Activated CD4-positive, alpha-beta T cell treated with anti-CD3 and anti-CD28 coated beads, Interleukin-2, amount 50 U/mL, for 16 hours (primary cell): ENCODE data around the gene SNRNP200.
"Not testable (repeated sequence)": the region's sequence is repeated elsewhere in the genome, so short reads cannot be mapped to it uniquely, and the experiment has no call there.

Source experiments
- DNase-seq: peaks from one replicate; pipeline ENCODE4 v3.0.0-alpha.2; 2020

The SNRNP200 gene

GRCh38 chr2:96325041-96325883, 19.9 kb upstream of the SNRNP200 start, which contains the start of gene ITPRIPL1:
Gene ITPRIPL1, plus strand, starts transcription at chr2:96325317. Its CDS starts 523 bp downstream, at chr2:96325840.
- peak; percentile 53 for DNase-seq

GRCh38 chr2:96324721-96325040, 19.3 kb upstream of the SNRNP200 start:
- DNase-seq, result peak; percentile 54

GRCh38 chr2:96323849-96324248, 18.5 kb upstream of the SNRNP200 start:
- DNase-seq, result no peak

- peak; percentile 63 for DNase-seq
These were observed 15.6 kb upstream of the SNRNP200 start for GRCh38 chr2:96320728-96321622.

- no peak for DNase-seq
These were observed 15.0 kb upstream of the SNRNP200 start for GRCh38 chr2:96320326-96320725.

DNA sequence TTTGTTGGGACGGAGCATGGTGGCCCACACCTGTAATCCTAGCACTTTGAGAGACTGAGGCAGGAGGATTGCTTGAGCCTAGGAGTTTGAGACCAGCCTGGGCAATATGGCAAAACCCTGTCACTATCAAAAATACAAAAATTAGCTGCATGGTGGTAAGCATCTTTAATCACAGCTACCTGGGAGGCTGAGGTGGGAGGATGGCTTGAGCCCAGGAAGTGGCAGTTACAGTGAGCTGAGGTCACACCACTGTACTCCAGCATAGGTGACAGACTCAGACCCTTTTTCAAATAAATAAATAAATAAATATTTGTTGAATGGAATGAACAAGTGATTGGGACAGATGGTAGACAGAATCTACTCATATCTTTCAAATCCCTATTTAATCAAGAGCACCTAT, 14.1 kb upstream of the SNRNP200 start:
- no peak for DNase-seq

DNA sequence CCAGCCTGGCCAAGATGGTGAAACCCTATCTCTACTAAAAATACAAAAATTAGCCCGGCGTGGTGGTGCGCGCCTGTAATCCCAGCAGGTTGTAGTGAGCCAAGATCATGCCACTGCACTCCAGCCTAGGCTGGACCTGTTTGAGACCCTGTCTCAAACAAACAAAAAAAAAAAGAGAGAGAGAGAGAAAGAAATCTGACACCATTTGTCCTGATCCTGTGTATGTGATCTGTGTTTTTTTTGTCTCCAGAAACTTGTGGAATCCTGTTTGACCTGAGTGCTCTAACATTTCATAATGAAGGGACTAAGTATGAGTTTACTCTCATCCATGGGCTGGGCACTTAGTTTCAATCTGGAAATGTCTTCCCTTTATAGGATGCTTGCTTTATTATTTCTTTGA, 13.4 kb upstream of the SNRNP200 start:
- DNase-seq, result no peak

DNA sequence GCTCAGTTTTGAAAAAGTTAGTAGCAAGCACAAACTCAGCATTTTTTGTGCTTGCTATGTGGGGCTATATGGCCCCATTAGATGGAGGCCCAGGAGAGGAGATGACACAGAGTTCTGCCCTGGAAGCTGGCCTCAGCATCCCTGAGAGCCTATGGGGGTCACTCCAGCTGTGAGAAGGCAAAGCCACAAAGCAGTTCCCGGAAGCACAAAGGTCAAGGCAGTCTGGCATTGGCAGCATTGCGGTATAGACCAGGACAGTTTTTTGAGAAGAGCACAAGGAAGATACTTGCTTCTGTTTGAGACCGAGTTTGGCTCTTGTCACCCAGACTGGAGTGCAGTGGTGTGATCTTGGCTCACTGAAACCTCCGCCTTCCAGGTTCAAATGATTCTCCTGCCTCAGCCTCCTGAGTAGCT, 12.2 kb upstream of the SNRNP200 start:
- no peak for DNase-seq

DNA sequence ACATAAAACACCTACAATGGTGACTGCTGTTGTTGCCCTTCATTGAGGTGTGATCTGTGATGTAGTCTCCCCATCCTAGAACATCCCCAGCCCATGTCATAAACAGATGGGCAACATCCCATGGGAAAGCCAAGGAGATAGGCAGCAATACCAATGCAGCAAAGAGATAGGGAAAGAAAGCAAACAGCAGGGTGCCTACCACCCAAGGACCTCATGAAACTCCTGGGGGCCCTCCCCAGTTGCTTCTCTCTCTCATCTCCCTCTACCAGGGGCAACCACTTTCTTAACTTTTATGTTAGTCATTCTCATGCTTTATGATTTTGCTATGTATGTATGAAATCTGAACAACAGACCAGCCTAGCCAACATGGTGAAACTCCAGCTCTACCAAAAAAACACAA, 11.7 kb upstream of the SNRNP200 start:
- DNase-seq, result no peak

DNA sequence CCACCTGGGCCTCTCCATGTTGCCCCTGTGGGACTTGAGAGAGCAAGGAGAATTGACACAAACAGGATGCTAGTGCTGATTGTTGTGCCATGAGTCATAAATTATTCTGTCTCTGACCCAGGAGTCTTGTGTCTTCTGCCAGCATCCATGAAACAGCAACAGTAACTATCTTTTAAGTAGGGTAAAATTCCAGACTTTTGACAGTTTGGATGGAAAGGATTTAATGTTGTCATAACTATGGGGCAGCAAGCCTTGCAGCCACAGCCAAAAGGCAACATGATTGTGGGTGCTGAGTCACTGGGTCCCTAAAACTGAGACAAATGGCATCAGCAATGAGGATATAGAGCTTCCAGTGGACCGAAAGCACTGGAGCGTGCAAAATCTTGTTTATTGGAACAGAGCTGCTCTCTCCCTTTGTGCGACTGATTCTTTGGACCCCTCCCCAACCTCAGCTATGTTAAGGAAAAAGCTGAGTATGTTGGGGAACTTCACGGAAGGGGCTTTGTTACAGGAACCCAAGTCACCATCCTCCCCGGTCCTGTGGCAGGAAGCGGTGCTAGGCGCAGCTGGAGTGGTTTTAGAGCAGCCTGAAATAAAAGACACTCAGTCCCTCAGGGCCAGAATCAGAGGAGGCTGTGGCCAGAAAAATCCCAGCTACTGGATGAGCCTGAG, 10.2 kb upstream of the SNRNP200 start:
- DNase-seq, result peak; percentile 50

- DNase-seq, result no peak
These were observed 9.7 kb upstream of the SNRNP200 start for GRCh38 chr2:96315005-96315399.

- DNase-seq, result no peak
These were observed 2.9 kb upstream of the SNRNP200 start for GRCh38 chr2:96308248-96308647.

GRCh38 chr2:96306370-96306769, 1.0 kb upstream of the SNRNP200 start:
- DNase-seq, result no peak

DNA sequence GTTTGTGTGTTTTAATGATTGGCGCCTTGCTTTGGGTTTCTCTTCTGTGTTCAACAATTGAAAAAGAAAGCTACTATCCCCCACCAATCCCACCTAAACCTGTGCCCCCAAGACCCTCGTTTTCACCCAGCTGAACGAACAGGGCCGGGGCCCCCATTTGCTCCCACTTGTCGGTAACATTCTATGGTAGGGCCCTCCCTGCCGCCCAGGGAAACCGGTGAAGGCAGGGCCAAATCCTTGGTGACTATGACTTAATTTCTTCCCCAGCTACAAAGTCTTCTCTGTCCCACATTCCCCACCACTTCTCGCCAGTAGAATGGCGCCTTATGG, 598 bp upstream of the SNRNP200 start:
- no peak for DNase-seq

GRCh38 chr2:96304606-96305005, 740 bp downstream of the SNRNP200 start:
- DNase-seq, result no peak

- DNase-seq, result no peak
These were observed 3.5 kb downstream of the SNRNP200 start for GRCh38 chr2:96301865-96302264.

- no peak for DNase-seq
These were observed 8.4 kb downstream of the SNRNP200 start for GRCh38 chr2:96296925-96297324.

- not testable (repeated sequence) for DNase-seq
These were observed 11.1 kb downstream of the SNRNP200 start for GRCh38 chr2:96294271-96294670.

- DNase-seq, result no peak
These were observed 13.6 kb downstream of the SNRNP200 start for GRCh38 chr2:96291751-96292150.

DNA sequence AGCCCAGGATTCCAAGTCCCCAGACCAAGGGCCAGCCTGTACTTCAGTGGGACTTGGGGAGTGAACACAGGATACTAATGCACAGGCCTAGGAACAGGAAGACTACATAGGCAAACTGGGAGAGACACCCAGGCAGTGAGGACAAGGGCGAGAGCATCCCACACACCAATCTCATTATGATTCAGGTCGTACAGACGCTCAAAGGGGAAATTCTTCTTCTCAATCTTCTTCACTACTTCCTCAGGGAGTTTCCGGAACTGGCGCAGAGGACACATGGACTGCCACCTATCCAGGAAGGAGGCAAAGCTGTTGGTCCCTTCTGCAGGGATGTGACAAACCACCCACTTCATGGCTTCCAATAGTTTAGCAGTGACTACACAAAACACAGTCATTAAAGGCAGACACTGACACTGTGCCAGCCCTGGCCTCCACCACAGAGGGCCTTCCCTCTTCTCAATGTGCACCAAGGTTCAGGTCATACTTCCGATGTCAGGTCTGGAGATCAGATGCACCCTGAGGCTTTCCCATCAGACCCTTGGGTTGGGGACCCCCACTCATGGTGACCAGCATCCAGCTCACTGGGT, 18.0 kb downstream of the SNRNP200 start:
- DNase-seq, result no peak

DNA sequence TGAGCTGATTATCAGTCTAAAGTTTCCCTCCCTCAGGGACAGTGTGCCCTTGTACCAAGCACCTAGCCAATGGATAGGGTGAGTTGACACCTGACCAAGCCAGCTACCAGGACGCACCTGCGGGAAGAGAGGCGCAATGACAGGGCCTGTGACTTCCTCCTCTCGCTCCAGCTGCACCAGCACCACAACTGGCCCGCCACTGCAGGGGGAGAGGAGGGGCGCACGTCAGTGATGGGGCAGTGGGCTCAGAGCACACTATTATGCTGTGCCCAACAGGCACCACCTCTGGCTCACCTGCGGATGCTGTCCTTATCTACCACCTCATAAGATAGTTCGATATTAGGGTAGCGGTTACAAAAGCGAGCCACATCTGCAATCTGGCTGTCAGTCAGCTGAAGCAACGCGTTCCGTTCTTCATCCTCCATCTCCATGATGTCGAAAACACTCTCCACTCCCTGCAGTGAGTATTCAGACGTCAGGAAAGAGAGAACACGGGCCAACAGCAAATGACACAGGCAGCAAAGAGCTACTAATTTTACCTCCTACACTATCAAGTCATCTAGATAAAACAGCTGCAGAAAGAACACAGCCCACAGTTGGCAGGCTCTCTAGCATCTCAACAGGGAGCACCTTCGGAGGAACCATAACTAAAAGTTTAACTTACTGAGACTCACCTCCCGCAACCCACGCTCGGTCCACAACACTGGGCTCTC, 28.4 kb downstream of the SNRNP200 start:
- DNase-seq, result no peak

GRCh38 chr2:96274355-96275056, 30.8 kb downstream of the SNRNP200 start:
- DNase-seq, result no peak
